NCI-H2029 treated with DMSO at 0.1 percent for 48 hours (cell line): ENCODE measurements around the gene HTR4.

Source experiments
- DNase-seq: peaks from one replicate; lab custom pipeline; 2025; lab: John Stamatoyannopoulos, UW

Gene HTR4

DNA sequence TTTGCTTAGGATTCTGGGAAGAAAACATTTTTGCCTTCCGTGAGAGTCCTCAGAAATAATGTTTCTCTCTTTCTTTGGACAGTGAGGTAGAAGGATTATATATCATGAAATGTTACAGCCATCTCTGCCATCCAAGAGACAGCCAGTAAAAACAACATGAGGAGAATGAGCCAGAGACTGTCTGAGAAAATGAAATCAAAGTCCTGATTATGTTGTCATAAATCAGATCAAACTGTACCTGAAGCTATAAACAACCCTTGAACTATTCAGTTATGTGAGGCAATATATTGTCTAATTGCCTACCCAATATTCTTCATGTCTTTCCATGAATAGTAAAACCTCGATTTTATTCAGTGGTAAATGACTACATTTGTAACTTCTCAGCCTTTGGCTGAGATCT lies 9.2 kb upstream of the HTR4 start:
- no peak for DNase-seq

DNA sequence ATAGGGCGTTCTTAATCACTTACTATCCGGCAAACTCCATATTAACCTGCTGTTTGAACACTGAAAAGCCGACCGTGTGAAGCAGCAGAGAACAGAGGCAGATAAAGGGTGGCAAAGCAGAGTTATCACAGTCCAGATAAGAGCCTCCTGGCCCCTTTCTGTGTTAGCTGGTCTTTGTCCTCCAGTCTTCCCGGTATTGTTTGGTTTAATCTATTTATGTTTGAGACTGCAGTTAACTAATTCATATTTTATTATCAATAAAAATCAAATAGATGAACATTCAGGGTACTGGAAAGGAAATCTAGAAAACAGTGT lies 6.0 kb upstream of the HTR4 start:
- DNase-seq = no peak

DNA sequence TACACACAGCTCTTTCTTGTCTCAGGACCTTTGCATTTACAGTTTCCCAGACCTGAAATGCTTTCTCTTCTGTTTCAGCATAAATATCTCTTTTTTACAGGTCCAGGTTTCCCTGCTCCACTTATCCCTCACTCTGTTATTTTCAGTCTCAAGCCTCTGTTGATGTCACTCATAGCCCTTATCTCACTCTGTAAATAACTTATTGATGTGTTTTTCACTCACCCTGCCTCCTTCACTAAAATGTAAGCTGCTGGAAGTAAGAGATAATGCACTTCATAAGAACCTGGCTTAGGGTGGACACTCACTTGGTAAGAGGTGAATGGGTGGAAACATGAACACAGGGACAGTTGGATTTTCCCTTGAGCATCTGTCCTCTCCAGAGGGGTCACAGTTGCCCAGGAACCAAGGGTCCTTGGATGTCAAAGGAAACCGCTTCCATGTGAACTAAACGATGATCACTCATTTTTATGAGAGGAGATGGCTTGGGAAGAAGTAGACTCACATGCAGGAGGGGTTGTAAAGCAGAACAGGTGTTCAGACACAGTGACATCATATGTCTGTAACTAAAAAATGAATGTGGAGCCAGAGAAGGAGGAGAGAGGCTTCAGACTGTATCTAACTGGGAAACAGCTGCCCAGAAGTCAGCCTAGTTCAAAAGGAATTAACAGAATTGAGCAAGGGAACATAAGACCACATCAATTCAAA lies 5.5 kb upstream of the HTR4 start:
- no peak for DNase-seq

DNA sequence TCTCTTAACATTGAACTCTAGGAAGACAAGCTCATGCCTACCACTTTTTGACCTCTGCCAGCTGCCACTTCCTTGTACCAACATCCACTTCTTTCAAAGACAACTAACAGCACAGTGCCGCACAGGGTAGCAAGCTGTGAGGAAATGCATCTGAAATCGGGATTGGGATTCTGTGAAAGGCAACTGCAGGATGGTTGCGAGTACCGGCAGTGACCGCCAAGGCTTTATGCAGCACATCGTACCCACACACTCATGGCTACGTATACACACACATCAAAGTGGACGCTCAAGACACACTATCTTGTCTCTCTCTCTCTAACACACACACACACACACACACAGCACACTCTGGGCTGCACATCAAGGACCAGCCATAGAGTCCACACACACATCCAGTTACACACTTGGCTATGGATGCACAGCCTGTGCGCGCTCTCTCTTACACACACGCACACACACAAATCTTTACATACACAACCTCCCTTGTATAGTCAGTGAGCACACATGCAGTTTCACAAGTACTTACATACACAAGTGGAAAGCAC lies 964 bp downstream of the HTR4 start:
- no peak for DNase-seq

DNA sequence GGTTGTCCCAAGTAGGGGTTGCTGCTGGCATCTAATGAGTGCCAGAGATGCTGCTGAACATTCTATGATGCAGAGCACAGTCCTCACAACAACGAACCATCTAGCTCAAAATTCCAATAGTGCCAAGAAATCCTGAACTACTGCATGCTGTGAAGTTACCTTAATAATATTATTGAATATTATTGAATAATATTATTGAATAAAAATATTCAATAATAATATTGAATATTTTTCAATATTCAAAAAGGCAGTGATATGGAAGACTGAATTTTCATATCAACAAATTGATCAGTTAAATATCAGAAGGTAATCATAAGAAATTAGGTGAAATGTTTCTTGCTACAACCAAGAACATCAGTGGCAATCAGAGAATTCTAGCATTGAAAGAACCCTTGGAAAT lies 2.8 kb downstream of the HTR4 start:
- DNase-seq = no peak

DNA sequence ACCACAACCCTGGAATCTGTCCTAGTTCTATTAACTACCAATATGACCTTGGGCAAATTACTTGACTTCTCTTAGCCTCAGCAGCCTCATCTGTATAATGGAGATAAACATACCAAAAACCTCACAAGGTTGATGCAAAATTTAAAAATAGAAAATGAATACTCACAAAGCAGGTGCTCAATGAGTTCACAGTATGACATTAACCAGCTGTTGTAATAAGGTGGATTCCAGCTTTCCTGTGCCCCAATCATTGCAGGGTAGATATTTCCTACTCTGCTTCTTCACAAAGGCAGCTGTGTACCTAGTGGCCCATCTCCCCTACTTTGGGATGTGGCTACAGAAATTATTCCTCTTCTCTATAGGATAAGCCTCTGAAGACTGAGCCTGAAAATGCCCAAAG lies 8.8 kb downstream of the HTR4 start:
- DNase-seq = no peak

DNA sequence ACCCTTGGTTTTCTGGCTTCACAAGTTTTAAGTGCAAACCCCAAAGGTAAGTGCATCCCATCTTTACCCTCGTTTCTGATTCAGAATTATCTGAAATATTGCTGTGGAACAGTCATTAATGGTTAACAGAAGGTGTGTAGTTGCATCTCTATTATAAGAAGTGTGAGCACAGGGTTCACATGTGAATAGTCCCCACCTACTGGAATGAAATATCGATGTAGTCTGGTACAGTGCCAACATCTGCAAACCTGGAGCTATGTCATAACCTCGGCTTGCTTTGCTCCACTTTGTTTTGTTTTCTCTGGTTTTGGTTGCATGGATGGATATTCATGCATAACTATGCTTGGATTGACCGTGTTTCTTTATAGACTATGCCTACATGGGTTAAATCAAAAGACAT lies 12.6 kb downstream of the HTR4 start:
- DNase-seq = no peak

DNA sequence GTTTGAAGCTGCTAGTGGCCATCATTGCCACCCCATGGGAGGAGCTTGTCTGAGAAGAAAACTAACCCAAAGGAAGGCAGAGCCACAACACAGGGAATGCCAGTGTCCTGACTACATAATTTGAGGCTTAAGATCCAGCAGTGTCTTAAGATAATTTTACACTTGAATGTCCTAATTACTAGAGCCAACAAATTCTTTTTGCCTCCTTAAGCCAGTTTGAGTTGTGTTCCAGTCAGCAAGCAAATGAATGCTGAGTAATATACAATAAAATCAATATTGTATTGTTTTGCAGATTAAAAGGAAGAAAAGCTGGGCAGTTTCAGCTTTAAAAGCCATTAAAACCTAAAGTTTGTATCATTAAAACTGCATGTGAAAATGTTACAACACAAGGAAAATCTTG lies 13.9 kb downstream of the HTR4 start:
- no peak for DNase-seq

DNA sequence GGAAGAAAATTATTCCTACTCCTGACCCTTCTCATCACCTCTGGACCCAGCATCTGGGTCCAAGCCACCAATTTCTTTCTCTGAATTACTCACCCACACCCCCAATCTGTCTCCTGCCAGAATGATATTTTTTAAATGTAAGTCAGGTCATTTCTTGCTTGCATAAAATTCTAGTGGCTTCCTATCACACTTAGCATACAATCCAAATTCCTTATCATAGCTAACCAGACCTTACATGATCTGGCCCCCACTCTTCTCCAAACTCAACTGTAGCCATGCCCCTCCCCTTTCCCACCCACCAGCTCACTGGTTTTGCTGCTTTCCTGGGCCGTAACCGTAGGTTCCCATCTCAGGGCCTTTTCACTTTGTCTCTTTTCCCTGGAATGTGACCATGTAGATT lies 15.2 kb downstream of the HTR4 start:
- DNase-seq = no peak

DNA sequence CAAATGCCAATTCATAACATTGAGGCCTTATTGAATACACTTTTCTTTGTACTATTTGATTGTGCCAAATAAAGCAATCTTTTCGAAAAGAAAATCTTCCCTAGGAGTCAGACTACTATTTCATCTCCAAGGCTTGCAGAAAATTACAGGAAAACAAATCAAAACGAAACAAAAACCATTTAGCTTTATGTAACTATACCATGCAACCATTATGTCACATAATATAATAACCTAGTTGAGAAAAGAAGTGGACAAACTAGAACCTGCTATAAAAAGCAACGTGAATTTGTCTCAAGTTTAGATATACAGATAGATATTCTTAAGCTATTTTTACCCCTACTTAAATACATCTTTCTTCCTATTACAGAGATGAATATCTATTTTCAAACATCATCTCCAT lies 18.0 kb downstream of the HTR4 start:
- DNase-seq = no peak

DNA sequence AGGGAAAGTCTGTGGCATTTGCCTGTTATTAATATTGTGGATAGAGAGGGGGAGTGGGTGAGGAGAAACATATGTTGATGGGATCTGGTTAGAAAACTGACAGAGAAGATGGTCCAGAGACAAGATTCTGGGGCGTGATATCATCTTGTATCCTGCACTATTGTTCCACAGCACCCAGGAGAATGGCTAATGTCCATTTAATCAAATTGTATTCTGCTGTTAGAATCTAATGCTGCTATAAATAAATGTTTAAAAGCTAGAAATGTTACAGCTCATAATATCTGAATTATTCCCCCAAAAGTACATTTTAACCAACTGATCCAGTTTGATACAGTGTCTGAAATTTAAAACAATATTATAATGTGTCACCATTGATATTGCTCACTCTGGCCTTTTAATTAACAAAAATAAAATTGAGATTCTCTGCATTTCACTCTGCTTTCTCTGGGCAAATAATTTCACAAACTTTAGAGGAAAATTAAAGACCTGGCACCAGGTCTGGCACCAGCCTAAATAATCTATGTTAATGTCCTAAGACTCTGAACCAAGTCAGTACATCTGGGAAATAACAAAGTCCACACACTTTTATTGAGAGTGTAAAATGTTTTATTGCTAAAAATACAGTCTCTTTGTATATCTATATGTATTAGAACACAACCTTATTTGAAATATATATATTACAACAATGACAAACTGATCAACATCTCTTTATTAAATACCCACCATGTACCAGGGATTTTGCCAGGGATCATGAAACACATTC lies 18.8 kb downstream of the HTR4 start:
- DNase-seq = no peak

DNA sequence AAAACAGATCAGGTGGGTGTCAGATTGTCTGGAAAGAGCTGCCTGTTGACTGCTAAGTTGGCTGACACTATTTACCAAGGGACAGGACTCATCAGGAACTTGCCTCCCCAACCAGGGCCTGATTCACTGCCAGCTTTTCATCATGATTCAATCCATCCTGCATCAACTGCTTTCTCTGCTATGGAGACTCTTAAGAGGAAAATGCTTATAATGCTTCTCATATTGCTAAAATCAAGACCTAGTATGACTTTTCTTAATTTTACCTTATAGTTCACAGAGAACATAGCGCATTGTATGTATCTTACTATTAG lies 21.3 kb downstream of the HTR4 start:
- no peak for DNase-seq

DNA sequence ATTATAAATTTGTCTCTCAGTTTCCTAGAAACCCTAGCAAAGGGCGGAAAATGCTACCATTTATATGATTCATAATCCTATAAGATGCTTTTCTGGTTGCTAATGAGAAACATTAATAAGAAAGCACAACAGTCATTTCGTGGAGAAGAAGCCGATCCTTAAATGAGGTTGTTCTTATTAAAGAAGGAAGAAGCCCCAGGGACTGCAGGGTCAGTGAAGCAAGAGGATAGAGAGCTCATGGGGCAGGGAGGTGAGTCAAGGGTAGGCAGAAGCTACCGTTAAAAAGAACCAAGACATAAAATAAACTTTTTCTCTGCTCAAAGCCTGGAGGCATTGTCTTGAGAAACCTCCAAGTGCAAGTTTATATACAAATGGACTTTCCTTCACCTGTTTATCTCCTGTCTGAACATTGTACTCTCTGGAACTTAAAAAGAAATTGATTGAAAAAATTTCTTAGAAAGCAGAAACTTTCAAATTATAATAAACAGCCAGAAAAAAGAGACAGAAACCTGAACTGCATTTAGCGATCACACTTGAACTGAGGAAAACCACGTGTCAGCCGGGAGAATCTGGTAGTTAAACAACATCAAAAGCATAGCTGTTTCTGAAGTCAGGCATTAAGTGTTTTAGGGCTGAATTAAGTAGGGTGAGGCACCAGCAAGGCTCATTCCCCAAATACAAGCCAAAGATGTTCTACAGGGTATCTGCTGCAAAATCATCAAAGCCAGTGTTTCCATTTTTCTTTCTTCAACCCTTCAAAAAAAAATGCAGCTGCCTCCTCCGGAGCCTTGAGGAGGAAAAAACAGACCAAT lies 21.9 kb downstream of the HTR4 start:
- no peak for DNase-seq

DNA sequence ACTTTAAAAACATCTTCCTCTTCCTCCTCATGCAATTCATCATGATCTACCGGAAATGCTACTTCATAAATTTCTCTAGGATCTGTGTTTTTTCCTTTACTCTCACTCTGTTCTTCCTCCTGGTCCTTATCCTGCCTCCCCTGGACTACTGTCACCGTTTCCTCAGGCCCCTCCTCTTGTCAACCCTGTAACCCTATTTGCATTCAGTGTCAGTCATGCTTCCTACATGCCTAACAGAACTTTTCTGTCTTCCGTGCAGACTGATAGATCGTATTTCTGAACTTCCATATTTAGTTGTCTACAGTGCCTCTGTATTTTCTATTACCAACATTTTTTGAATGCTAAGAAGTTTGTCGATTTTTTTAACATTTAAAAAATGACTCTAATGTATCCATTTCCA lies 27.3 kb downstream of the HTR4 start:
- DNase-seq = no peak

DNA sequence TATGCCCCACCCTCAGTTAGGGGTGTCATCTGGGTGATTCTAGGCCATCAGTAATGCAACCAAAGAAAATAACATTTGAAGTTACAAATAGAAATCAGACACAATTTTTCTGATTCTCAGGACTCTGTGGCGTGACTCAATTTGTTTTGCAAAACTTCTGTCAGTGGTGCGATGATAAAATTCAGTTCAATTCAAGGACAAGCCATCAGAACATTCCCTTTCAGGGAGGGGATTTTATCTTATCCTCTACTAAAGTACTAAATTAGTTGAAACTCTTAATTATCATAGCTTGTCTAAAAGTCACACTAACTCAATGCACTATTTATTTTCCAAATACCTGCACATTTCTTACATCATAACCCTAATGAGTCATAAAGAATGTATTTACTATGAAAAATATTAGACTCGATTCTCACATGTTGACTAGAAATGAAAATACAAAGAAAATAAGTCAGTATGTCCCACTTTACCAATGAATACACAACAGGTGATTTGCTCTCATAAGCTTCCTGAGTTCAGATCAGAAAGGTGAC lies 28.2 kb downstream of the HTR4 start:
- no peak for DNase-seq

DNA sequence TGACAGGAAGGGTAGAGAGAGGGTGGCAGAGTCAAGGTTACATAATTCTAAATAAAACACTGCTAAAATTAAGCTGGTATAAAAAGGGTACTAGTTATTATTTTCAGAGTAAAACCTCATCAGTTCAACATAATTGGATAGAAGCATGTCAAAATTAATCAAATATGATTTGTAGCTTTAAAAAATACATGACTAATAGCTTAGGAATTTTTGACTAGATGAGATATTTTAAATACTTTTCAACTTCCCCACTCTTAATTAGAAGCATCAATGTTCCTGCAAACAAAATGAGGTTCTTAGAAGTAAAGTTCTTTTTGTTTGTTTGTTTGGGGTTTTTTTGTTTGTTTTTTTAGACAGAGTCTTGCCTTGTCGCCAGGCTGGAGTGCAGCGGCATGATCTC lies 29.1 kb downstream of the HTR4 start:
- no peak for DNase-seq

DNA sequence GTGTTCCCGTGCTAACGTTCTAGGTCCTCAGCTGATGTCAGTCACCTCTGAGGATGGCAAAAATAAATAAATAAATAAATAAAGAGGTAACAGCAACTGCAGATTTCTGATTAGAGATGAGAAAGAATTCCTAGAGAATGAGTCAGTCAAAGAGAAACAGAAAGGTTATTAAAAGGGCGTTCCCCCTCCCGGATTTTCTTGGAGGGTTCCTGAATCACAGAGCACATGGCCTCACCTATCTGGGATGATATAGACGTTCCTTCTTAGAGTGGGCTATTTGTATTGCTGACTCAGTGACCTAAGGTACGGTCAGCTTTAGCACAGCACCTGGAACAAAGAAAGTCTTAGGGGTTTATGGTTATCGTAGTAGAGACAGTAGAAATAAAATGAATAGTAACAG lies 30.6 kb downstream of the HTR4 start:
- DNase-seq = no peak

DNA sequence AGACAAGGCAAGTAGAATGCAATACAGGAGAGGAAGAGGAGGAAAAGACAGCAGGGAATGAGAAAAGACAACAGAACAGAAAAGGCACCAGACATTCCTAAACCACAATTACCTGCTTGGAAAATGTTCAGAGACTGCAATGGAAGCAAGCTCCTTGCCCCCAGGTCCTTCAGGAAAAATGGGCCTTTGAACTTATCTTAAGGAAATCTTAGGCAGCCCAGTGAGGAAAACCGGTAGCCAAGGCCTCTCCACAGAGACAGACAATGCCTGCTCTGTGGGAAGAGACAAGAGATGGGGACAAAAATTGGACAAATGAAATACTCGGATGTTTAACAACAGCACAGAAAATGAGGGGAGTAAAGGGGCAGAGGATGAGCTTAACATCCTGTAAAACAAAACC lies 31.2 kb downstream of the HTR4 start:
- DNase-seq = no peak

DNA sequence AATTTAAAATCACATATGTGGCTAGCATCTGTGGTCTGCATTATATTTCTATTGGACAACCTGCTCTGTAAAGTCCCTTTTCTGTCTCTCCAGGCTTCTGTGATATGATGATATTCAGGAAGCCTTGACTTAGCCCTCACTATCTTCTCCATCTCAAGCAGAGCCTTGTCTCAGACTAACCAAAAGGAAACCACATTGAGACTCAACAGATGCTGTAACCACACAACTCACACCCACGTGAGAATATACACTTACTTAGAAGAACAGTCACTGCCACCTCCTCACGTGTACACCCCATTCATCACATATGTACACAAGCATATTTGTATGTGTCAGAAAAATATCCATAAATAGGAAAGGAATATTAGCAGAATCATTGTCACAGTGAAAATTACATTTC lies 33.6 kb downstream of the HTR4 start:
- DNase-seq = no peak

DNA sequence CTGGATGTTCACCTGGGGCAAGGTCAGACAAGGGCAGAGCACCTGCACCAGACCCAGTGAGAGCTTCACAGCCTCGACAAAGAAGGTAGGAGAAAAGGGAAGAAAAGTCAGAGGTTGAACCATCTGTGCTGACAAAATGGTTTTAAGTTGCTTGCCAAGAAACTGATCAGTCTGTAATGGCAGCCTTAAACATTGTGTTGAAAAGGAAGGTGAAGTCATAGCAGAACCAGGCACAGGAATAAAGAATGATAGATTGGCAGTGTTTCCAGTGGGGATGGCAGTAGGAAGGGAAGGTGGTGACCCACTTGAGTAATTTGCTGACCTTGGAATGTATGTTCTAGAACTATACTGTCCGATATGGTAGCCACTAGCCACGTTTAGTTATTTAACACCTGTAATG lies 34.2 kb downstream of the HTR4 start:
- DNase-seq = no peak

DNA sequence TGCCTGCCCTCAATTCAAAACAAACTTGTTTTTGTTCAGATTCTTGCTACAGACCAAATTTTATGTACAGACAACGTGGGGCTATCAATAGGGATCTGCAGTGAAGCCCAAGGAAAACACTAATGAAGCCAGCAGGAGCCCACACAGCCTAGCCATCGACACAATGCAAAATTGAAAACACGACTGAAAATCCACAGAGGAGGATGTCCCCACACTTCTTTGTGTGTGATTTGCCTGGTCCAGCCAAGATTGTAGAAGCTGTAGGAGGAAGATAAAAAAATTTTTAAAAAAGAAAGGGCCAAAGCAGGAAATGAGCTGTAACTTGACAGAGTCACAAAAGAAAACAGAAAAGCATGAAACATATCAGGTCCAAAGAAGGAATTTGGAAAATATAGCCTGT lies 34.8 kb downstream of the HTR4 start:
- no peak for DNase-seq

DNA sequence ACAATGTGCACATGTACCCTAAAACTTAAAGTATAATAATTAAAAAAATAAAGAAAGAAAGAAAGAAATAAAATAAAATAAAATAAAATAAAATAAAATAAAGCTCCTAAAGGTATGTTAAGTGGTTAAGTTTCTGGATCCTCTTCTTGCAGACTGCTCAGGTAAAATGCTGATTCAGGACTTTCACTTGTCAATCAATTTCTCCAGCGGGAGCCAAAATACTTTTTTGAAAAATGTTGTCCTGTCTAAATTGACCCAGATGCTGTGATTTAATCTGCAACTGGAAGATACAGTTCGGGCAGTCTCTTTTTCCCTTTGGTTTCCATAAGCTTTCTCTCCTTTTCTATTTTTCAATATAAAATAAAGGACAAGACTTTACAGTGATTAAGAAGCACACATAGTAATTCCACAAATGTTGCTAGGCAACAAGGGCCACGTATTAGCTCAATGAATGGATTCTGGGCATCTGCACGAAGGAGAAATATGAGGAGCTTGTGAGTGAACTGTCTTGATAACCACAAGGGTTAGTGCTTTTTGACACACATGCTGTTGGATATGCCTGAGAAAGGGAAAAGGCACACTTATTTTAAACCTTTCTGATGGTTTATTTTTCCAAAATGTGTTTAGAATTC lies 38.6 kb downstream of the HTR4 start:
- no peak for DNase-seq
